Kidney epithelial cell (primary cell): ENCODE data around the gene FFAR4. TPM values are rescaled to one million over a fixed set of nuclear protein-coding genes. Genes with fewer than 3 reads are reported as not detected.

ENCODE experiments used
- DNase-seq: peaks from one replicate; pipeline ENCODE4 v3.0.0-alpha.2; 2010; ENCODE audit warnings: low read depth
- H3K27me3 ChIP-seq: 2 replicates; pipeline ENCODE4 v1.6.0; 2011; ENCODE audit warnings: low read length; ENCODE audit not compliant: control insufficient read depth, insufficient read depth
- H3K36me3 ChIP-seq: 2 replicates; pipeline ENCODE4 v1.5.1; 2011; ENCODE audit warnings: low read length; ENCODE audit not compliant: control insufficient read depth, insufficient read depth
- H3K4me3 ChIP-seq: 2 replicates; pipeline ENCODE4 v1.5.1; 2011; ENCODE audit warnings: low read depth, mild to moderate bottlenecking, control low read depth, low read length
- total RNA-seq: library from RNA; depleted of rRNA; stranded (reverse); fragments of >200 nt; gene quantifications from 2 replicates; pipeline ENCODE4 v1.2.3, GENCODE V29; 2015
- TF ChIP-seq, protein P1 (sequence below): IDR thresholded peaks from 2 replicates; pipeline ENCODE4 v1.5.1; 2011; ENCODE audit warnings: mild to moderate bottlenecking, moderate library complexity, low read length, control low read depth, inconsistent platforms; ENCODE audit not compliant: insufficient read depth, poor library complexity, severe bottlenecking

Gene FFAR4
- total RNA-seq, 1 donor from 2014 or later = not detected

DNA sequence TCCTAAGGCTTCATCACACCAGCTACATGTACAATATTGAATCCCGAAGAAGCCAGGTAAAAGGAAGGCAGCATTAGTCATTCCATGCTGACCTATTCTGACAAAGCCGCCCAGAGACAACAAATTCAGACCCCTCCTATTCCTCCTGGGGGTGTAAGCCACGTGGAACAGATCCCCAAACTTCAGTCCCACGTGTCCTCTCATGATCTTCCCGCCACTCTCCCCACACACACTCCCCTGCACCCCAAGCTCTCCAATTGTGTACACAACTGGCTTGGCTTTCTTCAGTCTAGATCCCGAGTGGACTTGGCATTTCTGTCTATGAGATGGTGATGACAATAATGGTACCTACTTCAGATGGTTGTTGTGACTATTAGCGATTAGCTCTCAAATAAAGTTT lies 54.5 kb downstream of the FFAR4 start:
- no peak for DNase-seq
- Histone ChIP-seq H3K27me3 (no peaks in the 10 kb centered on the region), H3K4me3 (no peak overlapping the region), H3K36me3 (no peaks in the 10 kb centered on the region)
- TF ChIP-seq, protein P1, sequence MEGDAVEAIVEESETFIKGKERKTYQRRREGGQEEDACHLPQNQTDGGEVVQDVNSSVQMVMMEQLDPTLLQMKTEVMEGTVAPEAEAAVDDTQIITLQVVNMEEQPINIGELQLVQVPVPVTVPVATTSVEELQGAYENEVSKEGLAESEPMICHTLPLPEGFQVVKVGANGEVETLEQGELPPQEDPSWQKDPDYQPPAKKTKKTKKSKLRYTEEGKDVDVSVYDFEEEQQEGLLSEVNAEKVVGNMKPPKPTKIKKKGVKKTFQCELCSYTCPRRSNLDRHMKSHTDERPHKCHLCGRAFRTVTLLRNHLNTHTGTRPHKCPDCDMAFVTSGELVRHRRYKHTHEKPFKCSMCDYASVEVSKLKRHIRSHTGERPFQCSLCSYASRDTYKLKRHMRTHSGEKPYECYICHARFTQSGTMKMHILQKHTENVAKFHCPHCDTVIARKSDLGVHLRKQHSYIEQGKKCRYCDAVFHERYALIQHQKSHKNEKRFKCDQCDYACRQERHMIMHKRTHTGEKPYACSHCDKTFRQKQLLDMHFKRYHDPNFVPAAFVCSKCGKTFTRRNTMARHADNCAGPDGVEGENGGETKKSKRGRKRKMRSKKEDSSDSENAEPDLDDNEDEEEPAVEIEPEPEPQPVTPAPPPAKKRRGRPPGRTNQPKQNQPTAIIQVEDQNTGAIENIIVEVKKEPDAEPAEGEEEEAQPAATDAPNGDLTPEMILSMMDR = no peak

GRCh38 chr10:93622942-93623341 lies 56.5 kb downstream of the FFAR4 start:
- Histone ChIP-seq H3K36me3 (no peaks in the 10 kb centered on the region), H3K27me3 (no peaks in the 10 kb centered on the region), H3K4me3 (no peak overlapping the region)
- TF ChIP-seq, protein P1 = no peak
- DNase-seq = no peak

GRCh38 chr10:93628858-93629257 lies 62.4 kb downstream of the FFAR4 start:
- DNase-seq = no peak
- Histone ChIP-seq H3K27me3 (no peaks in the 10 kb centered on the region), H3K36me3 (no peaks in the 10 kb centered on the region), H3K4me3 (no peak overlapping the region)
- TF ChIP-seq, protein P1 = no peak

DNA sequence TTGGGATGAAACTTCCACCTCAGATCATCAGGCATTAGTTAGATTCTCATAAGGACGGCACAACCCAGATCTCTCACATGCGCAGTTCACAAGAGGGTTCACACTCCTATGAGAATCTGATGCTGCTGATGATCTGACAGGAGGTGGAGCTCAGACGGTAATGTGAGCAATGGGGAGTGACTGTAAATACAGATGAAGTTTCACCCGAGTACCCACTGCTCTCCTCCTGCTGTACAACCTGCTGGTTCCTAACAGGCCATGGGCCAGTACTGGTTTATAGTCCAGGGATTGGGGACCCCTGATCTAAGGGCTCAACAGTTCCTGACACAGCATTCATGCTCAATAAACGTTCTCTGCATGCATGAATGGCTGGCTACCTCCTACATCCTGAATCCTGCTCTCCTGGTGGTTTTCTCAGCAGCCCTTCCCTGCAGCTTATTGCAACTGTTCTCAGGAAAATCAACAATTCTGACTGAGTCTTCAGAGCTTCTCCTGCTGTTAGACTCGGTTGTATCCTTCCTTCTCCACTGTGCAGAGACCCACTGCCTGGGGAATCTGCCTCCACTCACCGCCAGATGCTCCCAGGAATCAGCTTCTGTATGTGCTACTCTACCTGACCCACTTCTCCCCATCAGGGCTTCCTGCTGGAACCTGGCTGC lies 63.3 kb downstream of the FFAR4 start:
- DNase-seq = no peak

GRCh38 chr10:93630625-93631557 lies 64.4 kb downstream of the FFAR4 start:
- no peak overlapping the region for H3K4me3 ChIP-seq
- TF ChIP-seq, protein P1 = no peak
- H3K36me3 ChIP-seq = no peaks in the 10 kb centered on the region
- peaks cover under 1% of the 10 kb centered on the region for H3K27me3 ChIP-seq
- no peak for DNase-seq

More for the DNA sequence above, 63.3 kb downstream of the FFAR4 start:
- Histone ChIP-seq H3K27me3 (no peaks in the 10 kb centered on the region), H3K4me3 (no peak overlapping the region), H3K36me3 (no peaks in the 10 kb centered on the region)
- TF ChIP-seq, protein P1 = no peak

Other genes starting within 250 kb of the FFAR4 start
- gene MYOF, start 84.3 kb upstream of the FFAR4 start, total RNA-seq = 141 and 142 TPM in 2 replicates
- gene CEP55, start 70.1 kb upstream of the FFAR4 start, total RNA-seq = 7.6 and 11.4 TPM in 2 replicates
- gene RBP4, start 34.6 kb downstream of the FFAR4 start, total RNA-seq = not detected in 2 replicates
- gene PDE6C, start 45.9 kb downstream of the FFAR4 start, total RNA-seq = not detected in 2 replicates
- gene FRA10AC1, start 135.9 kb downstream of the FFAR4 start, total RNA-seq = 9.6 and 9.8 TPM in 2 replicates
- gene LGI1, start 191.3 kb downstream of the FFAR4 start, total RNA-seq = not detected in 2 replicates